Ishikawa (cell line): ENCODE data around the gene IL12RB1.

ENCODE experiments used
- EP300 ChIP-seq: IDR thresholded peaks from 2 replicates; pipeline ENCODE4 v1.6.1; 2012; ENCODE audit warnings: borderline replicate concordance
- TAF1 ChIP-seq: IDR thresholded peaks from 2 replicates; pipeline ENCODE4 v1.6.1; 2012; ENCODE audit warnings: low read depth, mild to moderate bottlenecking
- TF ChIP-seq, protein P1 (sequence below): IDR thresholded peaks from 2 replicates; pipeline ENCODE4 v1.6.1; 2012; ENCODE audit warnings: low read depth, mild to moderate bottlenecking

DNA sequence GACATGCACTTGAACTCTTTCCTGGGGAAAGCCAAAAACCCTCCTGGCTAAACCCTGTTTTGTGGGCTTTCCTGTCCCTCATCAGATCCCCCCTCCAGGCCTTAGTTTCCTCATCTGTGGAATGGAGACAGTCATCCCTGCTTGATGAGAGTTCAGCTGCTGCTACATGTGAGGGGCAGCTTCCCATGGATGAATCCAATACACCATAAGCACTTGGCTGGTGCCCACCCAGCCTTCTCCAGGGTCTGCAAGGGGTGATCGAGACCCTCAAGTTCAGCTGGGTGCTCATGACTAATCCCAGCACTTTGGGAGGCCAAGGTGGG lies 21.6 kb downstream of the IL12RB1 start:
- TF ChIP-seq EP300 (no peak), TAF1 (no peak)
- TF ChIP-seq, protein P1, sequence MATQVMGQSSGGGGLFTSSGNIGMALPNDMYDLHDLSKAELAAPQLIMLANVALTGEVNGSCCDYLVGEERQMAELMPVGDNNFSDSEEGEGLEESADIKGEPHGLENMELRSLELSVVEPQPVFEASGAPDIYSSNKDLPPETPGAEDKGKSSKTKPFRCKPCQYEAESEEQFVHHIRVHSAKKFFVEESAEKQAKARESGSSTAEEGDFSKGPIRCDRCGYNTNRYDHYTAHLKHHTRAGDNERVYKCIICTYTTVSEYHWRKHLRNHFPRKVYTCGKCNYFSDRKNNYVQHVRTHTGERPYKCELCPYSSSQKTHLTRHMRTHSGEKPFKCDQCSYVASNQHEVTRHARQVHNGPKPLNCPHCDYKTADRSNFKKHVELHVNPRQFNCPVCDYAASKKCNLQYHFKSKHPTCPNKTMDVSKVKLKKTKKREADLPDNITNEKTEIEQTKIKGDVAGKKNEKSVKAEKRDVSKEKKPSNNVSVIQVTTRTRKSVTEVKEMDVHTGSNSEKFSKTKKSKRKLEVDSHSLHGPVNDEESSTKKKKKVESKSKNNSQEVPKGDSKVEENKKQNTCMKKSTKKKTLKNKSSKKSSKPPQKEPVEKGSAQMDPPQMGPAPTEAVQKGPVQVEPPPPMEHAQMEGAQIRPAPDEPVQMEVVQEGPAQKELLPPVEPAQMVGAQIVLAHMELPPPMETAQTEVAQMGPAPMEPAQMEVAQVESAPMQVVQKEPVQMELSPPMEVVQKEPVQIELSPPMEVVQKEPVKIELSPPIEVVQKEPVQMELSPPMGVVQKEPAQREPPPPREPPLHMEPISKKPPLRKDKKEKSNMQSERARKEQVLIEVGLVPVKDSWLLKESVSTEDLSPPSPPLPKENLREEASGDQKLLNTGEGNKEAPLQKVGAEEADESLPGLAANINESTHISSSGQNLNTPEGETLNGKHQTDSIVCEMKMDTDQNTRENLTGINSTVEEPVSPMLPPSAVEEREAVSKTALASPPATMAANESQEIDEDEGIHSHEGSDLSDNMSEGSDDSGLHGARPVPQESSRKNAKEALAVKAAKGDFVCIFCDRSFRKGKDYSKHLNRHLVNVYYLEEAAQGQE, result no peak
